Stimulated activated CD4-positive, alpha-beta T cell treated with anti-CD3 and anti-CD28 coated beads, Interleukin-1b, Interleukin-23, amount 100 ng/mL, for 24 hours (primary cell): ENCODE results near the gene FGD1.

Experiments
- DNase-seq, 4 experiments: peaks; one replicate each; pipeline ENCODE4 v3.0.0-alpha.2; 2020; ENCODE audit warnings: low read depth in 4 of 4, low spot score in 1 of 4

FGD1 gene

GRCh38 chrX:54407266-54407665, 88.8 kb downstream of the FGD1 start:
- DNase-seq = no peak

GRCh38 chrX:54397113-54397512, 98.9 kb downstream of the FGD1 start:
- no peak for DNase-seq
